Measurements from ENCODE around the gene EPHB1. TPM values are rescaled to one million over a fixed set of nuclear protein-coding genes. Genes with fewer than 3 reads are reported as not detected.

The EPHB1 gene
- polyA plus RNA-seq, 3 donors: 0.06 to 0.55 TPM; not detected in 1

DNA sequence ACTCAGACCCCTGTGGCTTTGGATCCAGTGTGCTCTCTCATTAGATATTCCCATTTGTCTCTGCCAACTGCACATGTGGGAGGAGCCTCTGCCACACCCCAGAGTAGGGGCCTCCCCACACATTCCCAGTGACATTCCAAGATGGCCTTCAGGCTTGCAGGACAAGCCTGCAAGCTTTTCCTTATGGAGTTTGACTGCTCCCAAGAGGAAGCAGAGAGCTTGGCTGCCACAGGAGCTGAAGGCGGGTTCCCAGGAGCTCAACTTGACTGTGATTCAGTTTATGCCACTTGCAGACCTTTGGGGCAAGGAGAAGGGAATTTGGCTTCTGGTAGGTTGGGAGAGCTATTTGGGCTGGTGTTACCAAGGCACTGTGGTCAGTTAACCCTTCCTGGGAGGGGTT, 22.5 kb upstream of the EPHB1 start:
- H3K4me1 Mint-ChIP-seq: no peaks in the 10 kb centered on the region

GRCh38 chr3:134775831-134776230, 19.2 kb upstream of the EPHB1 start:
- Histone ChIP-seq H3K9me3 (replicated peaks in 1 of 2; ENCODE audit: control insufficient read depth in 1 of 2, insufficient read depth in 1 of 2, low read length in 2 of 2) (no peaks in the 10 kb centered on the region), H3K4me3 (replicated peaks in 1 of 3; ENCODE audit: low read depth in 2 of 3, low read length in 3 of 3) (no peak overlapping the region), H3K36me3 (replicated peaks in 1 of 2; ENCODE audit: control insufficient read depth in 1 of 2, insufficient read depth in 2 of 2, low read length in 2 of 2) (no peaks in the 10 kb centered on the region), H3K79me2 (ENCODE audit: insufficient read depth, low read length) (no peaks in the 10 kb centered on the region), H3K27me3 (ENCODE audit: control insufficient read depth in 2 of 2, insufficient read depth in 2 of 2, low read length in 2 of 2) (no peaks in the 10 kb centered on the region), H2AFZ (ENCODE audit: insufficient read depth, low read depth, low read length, poor library complexity, severe bottlenecking) (no peak overlapping the region), H3K4me2 (replicated peaks; ENCODE audit: extremely low read depth, low read length, poor library complexity, severe bottlenecking) (no peak overlapping the region), H3K27ac (ENCODE audit: low read depth in 1 of 2, low read length in 2 of 2) (no peak overlapping the region), H3K4me1 (ENCODE audit: control insufficient read depth in 1 of 2, insufficient read depth in 2 of 2, low read length in 2 of 2) (no peaks in the 10 kb centered on the region), H3K9ac (ENCODE audit: insufficient read depth, low read length, poor library complexity, severe bottlenecking) (no peak overlapping the region), H4K20me1 (ENCODE audit: insufficient read depth, low read length) (no peaks in the 10 kb centered on the region)
- Mint-ChIP-seq H3K4me3 (no peak overlapping the region), H3K36me3 (no peaks in the 10 kb centered on the region), H3K9me3 (peaks cover 0 to 5% (median 2%) of the 10 kb centered on the region in 7 donors), H3K27ac (no peak overlapping the region), H3K4me1 (no peaks in the 10 kb centered on the region), H3K27me3 (ENCODE audit: low read depth in 3 of 3) (peaks cover 0 to 2% (median 2%) of the 10 kb centered on the region in 3 donors)
- 100% methylated on average over 1 of the region's 5 CpGs for WGBS (ENCODE audit: insufficient coverage)
- TF ChIP-seq, protein P1, sequence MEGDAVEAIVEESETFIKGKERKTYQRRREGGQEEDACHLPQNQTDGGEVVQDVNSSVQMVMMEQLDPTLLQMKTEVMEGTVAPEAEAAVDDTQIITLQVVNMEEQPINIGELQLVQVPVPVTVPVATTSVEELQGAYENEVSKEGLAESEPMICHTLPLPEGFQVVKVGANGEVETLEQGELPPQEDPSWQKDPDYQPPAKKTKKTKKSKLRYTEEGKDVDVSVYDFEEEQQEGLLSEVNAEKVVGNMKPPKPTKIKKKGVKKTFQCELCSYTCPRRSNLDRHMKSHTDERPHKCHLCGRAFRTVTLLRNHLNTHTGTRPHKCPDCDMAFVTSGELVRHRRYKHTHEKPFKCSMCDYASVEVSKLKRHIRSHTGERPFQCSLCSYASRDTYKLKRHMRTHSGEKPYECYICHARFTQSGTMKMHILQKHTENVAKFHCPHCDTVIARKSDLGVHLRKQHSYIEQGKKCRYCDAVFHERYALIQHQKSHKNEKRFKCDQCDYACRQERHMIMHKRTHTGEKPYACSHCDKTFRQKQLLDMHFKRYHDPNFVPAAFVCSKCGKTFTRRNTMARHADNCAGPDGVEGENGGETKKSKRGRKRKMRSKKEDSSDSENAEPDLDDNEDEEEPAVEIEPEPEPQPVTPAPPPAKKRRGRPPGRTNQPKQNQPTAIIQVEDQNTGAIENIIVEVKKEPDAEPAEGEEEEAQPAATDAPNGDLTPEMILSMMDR (IDR thresholded peaks at IDR 0.05): no peak
- intact Hi-C loops (cut with micrococcal nuclease): no loop called here
- no peak for DNase-seq

More for the DNA sequence above, 22.5 kb upstream of the EPHB1 start:
- Histone ChIP-seq H3K9ac (ENCODE audit: insufficient read depth, low read length, poor library complexity, severe bottlenecking) (no peak overlapping the region), H3K36me3 (replicated peaks in 1 of 2; ENCODE audit: control insufficient read depth in 1 of 2, insufficient read depth in 2 of 2, low read length in 2 of 2) (no peaks in the 10 kb centered on the region), H3K4me3 (replicated peaks in 1 of 3; ENCODE audit: low read depth in 2 of 3, low read length in 3 of 3) (no peak overlapping the region), H3K27ac (ENCODE audit: low read depth in 1 of 2, low read length in 2 of 2) (no peak overlapping the region), H3K4me2 (replicated peaks; ENCODE audit: extremely low read depth, low read length, poor library complexity, severe bottlenecking) (no peak overlapping the region), H3K79me2 (ENCODE audit: insufficient read depth, low read length) (no peaks in the 10 kb centered on the region), H2AFZ (ENCODE audit: insufficient read depth, low read depth, low read length, poor library complexity, severe bottlenecking) (no peak overlapping the region), H3K4me1 (ENCODE audit: control insufficient read depth in 1 of 2, insufficient read depth in 2 of 2, low read length in 2 of 2) (no peaks in the 10 kb centered on the region), H3K27me3 (ENCODE audit: control insufficient read depth in 2 of 2, insufficient read depth in 2 of 2, low read length in 2 of 2) (no peaks in the 10 kb centered on the region), H3K9me3 (replicated peaks in 1 of 2; ENCODE audit: control insufficient read depth in 1 of 2, insufficient read depth in 1 of 2, low read length in 2 of 2) (no peaks in the 10 kb centered on the region), H4K20me1 (ENCODE audit: insufficient read depth, low read length) (no peaks in the 10 kb centered on the region)
- H3K27ac Mint-ChIP-seq: no peak overlapping the region
- WGBS (ENCODE audit: insufficient coverage): 100% methylated on average over 1 of the region's 1 CpG
- no peaks in the 10 kb centered on the region for H3K36me3 Mint-ChIP-seq
- H3K9me3 Mint-ChIP-seq: peaks cover 0 to 5% (median 2%) of the 10 kb centered on the region in 7 donors
- peaks cover 0 to 4% (median 1%) of the 10 kb centered on the region in 3 donors for H3K27me3 Mint-ChIP-seq (ENCODE audit: low read depth in 3 of 3)
- intact Hi-C loops (cut with micrococcal nuclease): no loop called here
- no peak overlapping the region for H3K4me3 Mint-ChIP-seq
- TF ChIP-seq, protein P1 (IDR thresholded peaks at IDR 0.05): no peak
- no peak for DNase-seq
